ENCODE results near the gene ACTA2. TPM values are rescaled to one million over a fixed set of nuclear protein-coding genes. Genes with fewer than 3 reads are reported as not detected.
"Not testable (repeated sequence)": the region's sequence is repeated elsewhere in the genome, so short reads cannot be mapped to it uniquely, and the experiment has no call there.

Gene ACTA2
- total RNA-seq, 2 experiments from 2014 or later = 28.2 to 34.5 TPM

DNA sequence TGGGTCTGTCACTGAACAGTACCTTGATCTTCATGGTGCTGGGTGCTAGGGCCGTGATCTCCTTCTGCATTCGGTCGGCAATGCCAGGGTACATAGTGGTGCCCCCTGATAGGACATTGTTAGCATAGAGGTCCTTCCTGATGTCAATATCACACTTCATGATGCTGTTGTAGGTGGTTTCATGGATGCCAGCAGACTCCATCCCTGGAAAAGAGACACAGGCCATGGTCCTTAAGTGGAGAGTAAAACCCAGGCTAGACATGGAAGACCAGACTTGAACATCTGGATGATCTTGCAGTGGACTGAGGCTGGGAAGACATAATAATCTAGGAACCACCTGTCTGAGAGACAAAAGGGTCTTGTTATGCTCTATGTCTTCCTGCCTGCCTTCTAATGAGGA is 14.5 kb downstream of the ACTA2 start:
- H3K36me3 Mint-ChIP-seq = peaks cover 19% of the 10 kb centered on the region

DNA sequence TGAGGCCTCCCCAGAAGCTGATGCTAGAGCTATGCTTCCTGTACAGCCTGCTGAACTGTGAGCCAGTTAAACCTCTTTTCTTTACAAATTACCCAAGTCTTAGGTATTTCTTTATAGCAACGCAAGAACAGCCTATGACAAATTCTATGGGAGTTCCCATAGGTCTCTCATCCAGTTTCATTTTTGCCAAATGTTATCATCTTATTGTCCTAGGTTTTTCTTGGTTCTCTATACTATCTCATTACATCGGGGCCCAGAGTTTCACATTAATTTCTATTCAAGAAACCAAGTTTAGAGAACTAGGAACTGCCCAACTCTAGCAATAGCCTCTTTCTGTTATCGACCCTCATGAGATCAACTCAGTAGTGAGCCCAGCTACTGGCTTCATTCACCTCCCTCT is 15.9 kb downstream of the ACTA2 start:
- Mint-ChIP-seq H3K27me3 (no peaks in the 10 kb centered on the region), H3K9me3 (ENCODE audit: low read depth) (no peaks in the 10 kb centered on the region), H3K4me3 (no peak overlapping the region), H3K36me3 (peaks cover 18% of the 10 kb centered on the region), H3K27ac (no peak overlapping the region), H3K4me1 (peaks cover 14% of the 10 kb centered on the region)
- DNase-seq (no peak), ATAC-seq (no peak)
- CTCF ChIA-PET = interaction anchor here (0.9 to 10.5 kb wide), 6 partner anchors 8 to 282 kb away, joined by 3 to 219 read pairs (median 6); partner anchors contain the start of gene FAS

More for the DNA sequence above, 14.5 kb downstream of the ACTA2 start:
- H3K27me3 Mint-ChIP-seq = no peaks in the 10 kb centered on the region
- DNase-seq (no peak), ATAC-seq (no peak)
- CTCF ChIA-PET = interaction anchor here (0.7 to 10.5 kb wide), 9 partner anchors 9 to 280 kb away, joined by 3 to 219 read pairs (median 4); partner anchors contain the start of gene FAS
- H3K27ac Mint-ChIP-seq = no peak overlapping the region
- H3K4me1 Mint-ChIP-seq = peaks cover 11% of the 10 kb centered on the region
- H3K9me3 Mint-ChIP-seq (ENCODE audit: low read depth) = no peaks in the 10 kb centered on the region
- H3K4me3 Mint-ChIP-seq = no peak overlapping the region

DNA sequence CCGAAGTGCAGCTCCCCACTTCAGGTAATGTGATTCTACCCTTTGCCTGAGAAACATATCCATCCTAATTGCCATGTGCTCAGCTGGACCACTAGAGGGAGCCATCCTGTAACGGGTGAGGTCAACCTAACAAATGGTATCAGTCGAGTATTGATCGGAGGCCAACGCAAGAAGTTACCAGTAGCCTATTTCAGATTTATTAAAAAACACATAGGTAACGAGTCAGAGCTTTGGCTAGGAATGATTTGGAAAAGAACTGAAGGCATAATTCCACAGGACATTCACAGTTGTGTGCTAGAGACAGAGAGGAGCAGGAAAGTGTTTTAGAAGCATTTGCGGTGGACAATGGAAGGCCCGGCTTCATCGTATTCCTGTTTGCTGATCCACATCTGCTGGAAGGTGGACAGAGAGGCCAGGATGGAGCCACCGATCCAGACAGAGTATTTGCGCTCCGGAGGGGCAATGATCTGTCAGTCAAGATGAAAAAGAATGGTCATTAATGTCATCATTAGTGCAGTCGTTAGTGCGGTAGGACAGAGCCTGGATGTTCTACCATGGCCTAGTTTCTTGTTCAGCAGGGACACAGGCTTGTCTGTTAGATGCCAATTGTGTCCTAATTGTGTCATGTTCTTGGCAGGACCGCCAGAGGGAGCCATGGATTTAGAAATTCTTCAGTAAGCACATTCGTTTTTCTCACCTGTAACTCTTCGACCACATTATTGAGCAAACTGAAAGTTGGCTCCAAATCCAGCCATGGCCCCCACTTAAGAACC is 17.5 kb downstream of the ACTA2 start:
- peak overlapping the region; percentile 76 for H3K27ac Mint-ChIP-seq
- ATAC-seq (peak; percentile 81), DNase-seq (peak; percentile 87)
- peaks cover 19% of the 10 kb centered on the region for H3K36me3 Mint-ChIP-seq
- H3K27me3 Mint-ChIP-seq = no peaks in the 10 kb centered on the region
- no peak overlapping the region for H3K4me3 Mint-ChIP-seq
- no peaks in the 10 kb centered on the region for H3K9me3 Mint-ChIP-seq (ENCODE audit: low read depth)
- CTCF ChIA-PET = interaction anchor here (0.7 to 10.5 kb wide), 53 partner anchors 9 to 352 kb away, joined by 3 to 219 read pairs (median 4); partner anchors contain the start of genes CH25H, FAS, RNLS and STAMBPL1
- H3K4me1 Mint-ChIP-seq = peaks cover 14% of the 10 kb centered on the region

DNA sequence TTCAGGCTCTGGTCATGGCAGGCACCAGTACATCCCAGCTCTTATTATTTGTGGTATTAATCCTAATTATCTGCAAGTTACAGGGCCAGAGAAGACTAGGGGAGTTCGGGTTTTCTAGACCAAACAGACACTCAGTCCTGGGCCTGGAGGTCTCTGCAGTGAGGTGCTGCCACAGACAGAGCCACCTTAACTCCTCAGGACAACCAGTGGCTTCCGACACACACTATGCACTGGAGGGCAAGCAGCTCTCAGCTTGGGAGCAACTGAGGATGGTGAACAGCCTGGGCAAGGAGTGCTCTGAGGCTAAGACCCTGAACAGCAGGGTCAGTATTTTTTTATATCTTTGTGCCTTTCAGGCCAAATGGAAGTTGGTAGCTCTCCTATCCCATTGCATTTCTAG is 19.0 kb downstream of the ACTA2 start:
- ATAC-seq (no peak), DNase-seq (no peak)
- H3K4me3 Mint-ChIP-seq = no peak overlapping the region
- H3K36me3 Mint-ChIP-seq = peaks cover 17% of the 10 kb centered on the region
- peaks cover 14% of the 10 kb centered on the region for H3K4me1 Mint-ChIP-seq
- H3K27ac Mint-ChIP-seq = no peak overlapping the region
- no peaks in the 10 kb centered on the region for H3K27me3 Mint-ChIP-seq
- CTCF ChIA-PET = interaction anchor here (1.0 to 10.5 kb wide), 36 partner anchors 10 to 346 kb away, joined by 3 to 219 read pairs (median 8); partner anchors contain the start of genes CH25H, FAS and STAMBPL1
- no peaks in the 10 kb centered on the region for H3K9me3 Mint-ChIP-seq (ENCODE audit: low read depth)

DNA sequence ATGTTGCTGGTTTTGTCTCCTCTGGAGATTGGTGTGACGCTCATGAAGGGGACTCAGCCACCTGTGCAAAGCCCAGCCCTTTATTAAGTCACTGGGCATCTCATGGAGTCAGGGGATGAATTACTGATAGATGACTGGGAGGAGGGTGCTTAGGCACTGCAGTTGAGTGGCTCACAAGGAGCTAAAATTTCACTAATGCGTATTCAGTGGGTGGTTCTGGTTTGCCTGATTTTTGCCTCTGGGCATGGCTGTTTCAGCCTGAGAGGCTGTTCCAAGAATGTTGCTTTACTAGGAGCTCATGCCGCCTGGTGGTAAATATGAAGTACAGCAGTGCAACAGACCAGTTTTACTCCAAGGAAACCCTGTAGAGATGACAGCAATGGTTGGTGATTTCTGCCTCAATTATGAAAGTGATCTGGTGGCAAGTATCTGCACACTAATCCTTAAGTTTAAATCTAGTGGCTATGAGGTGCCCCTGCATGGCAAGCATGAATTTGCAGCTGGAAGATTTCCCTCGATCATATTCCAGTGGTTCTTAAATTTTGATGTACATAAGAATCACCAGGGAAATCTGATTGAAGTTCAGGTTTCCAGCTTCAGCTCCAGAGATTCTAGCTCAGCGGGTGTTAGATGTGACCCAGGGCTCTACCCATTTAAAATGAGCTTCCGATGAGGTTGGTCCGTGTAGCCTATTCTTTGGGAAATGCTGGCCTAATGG is 19.9 kb downstream of the ACTA2 start:
- H3K4me3 Mint-ChIP-seq = no peak overlapping the region
- H3K27ac Mint-ChIP-seq = peak overlapping the region; percentile 26
- no peaks in the 10 kb centered on the region for H3K9me3 Mint-ChIP-seq (ENCODE audit: low read depth)
- peak; percentile 58 for DNase-seq
- H3K27me3 Mint-ChIP-seq = no peaks in the 10 kb centered on the region
- CTCF ChIA-PET = interaction anchor here (0.9 to 10.5 kb wide), 48 partner anchors 9 to 368 kb away, joined by 3 to 219 read pairs (median 5); partner anchors contain the start of genes CH25H, FAS and STAMBPL1
- peaks cover 17% of the 10 kb centered on the region for H3K36me3 Mint-ChIP-seq
- H3K4me1 Mint-ChIP-seq = peaks cover 14% of the 10 kb centered on the region
- ATAC-seq = peak; percentile 72

DNA sequence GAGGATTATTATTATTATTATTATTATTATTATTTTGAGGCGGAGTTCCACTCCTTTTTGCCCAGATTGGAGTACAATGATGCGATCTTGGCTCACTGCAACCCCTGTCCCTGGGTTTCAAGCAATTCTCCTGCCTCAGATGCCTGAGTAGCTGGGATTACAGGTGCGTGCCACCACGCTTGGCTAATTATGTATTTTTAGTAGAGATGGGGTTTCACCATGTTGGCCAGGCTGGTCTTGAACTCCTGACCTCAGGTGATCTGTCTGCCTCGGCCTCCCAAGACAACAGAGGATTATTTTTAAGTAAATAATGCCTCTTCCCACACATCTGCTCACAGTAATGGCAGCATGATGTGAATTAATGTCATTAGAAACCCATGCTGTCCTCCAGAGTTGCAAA is 20.5 kb downstream of the ACTA2 start:
- CTCF ChIA-PET = interaction anchor here (0.7 to 10.5 kb wide), 43 partner anchors 8 to 367 kb away, joined by 3 to 219 read pairs (median 5); partner anchors contain the start of genes CH25H, FAS and STAMBPL1
- ATAC-seq; DNase-seq; H3K27ac Mint-ChIP-seq; H3K27me3 Mint-ChIP-seq; H3K9me3 Mint-ChIP-seq (ENCODE audit: low read depth); H3K4me3 Mint-ChIP-seq: not testable (repeated sequence)
- Mint-ChIP-seq H3K4me1 (peaks cover 14% of the 10 kb centered on the region), H3K36me3 (peaks cover 22% of the 10 kb centered on the region)

DNA sequence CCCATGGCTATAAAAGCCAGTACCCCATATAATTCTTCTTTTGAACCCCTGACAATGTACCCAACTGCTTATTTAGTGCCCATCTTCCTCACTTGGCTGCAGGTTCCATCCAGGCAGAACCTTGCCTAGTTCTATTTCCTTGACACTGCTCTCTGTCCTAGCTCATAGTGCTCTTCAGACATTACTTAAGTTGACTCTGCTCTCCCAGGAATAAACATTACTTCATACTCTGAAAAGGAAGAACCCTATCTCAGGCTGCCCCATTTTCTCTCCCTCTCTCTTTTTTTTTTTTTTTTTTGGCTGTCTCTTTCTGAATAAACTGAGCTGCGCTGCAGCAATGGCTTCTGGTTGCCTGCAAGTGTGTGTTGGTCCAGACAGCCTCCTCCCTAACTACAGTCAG is 21.0 kb downstream of the ACTA2 start:
- CTCF ChIA-PET = interaction anchor here (0.7 to 10.5 kb wide), 13 partner anchors 8 to 366 kb away, joined by 3 to 219 read pairs (median 7); partner anchors contain the start of gene CH25H
- Mint-ChIP-seq H3K27ac (peak overlapping the region; percentile 9), H3K4me1 (peaks cover 14% of the 10 kb centered on the region), H3K9me3 (ENCODE audit: low read depth) (no peaks in the 10 kb centered on the region), H3K27me3 (no peaks in the 10 kb centered on the region), H3K36me3 (peaks cover 25% of the 10 kb centered on the region), H3K4me3 (no peak overlapping the region)
- no peak for ATAC-seq
- no peak for DNase-seq

DNA sequence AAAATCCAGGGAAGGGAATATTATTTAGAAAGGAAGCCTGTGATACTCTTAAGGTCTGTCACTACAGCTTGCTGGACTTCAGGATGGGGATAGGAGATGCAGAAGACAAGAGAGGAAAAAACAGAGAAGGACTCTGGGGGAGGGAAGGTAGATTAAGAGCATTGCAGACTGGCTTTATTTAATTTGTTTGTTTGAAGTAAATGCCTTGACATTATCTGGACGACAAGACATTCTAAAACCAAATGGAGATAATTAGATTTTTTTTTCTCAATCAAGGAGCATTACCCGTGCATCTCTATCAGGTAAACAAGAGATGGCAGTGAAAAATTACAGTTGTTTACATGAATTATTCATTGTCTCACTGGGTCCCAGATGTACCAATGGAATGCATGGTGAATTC is 24.3 kb downstream of the ACTA2 start:
- no peak overlapping the region for H3K4me3 Mint-ChIP-seq
- no peaks in the 10 kb centered on the region for H3K27me3 Mint-ChIP-seq
- peak overlapping the region; percentile 32 for H3K27ac Mint-ChIP-seq
- peaks cover 6% of the 10 kb centered on the region for H3K4me1 Mint-ChIP-seq
- CTCF ChIA-PET = interaction anchor here (1.0 to 10.5 kb wide), 3 partner anchors 9 to 286 kb away, joined by 3 to 219 read pairs (median 4); no protein-coding TSS in a partner anchor
- no peak for ATAC-seq
- no peak for DNase-seq
- no peaks in the 10 kb centered on the region for H3K9me3 Mint-ChIP-seq (ENCODE audit: low read depth)
- H3K36me3 Mint-ChIP-seq = peaks cover 46% of the 10 kb centered on the region

DNA sequence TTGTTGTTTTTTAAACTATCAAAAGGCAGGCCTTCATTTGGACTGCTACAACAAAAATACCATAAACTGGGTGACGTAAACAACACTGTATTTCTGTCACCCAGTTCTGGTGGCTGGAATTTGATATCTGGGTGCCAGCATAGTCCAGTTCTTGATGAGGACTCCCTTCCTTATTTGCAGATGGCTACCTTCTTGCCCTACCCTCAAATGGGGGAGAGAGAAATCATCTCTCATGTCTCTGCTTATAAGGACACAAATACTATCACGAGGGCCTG is 25.2 kb downstream of the ACTA2 start:
- ATAC-seq (no peak), DNase-seq (no peak)
- Mint-ChIP-seq H3K9me3 (ENCODE audit: low read depth) (no peaks in the 10 kb centered on the region), H3K27ac (no peak overlapping the region), H3K4me1 (peaks cover 3% of the 10 kb centered on the region), H3K36me3 (peaks cover 52% of the 10 kb centered on the region), H3K27me3 (no peaks in the 10 kb centered on the region), H3K4me3 (no peak overlapping the region)
- CTCF ChIA-PET = interaction anchor here (1.0 to 1.5 kb wide), 2 partner anchors 10 to 92 kb away, joined by 3 to 5 read pairs; no protein-coding TSS in a partner anchor

DNA sequence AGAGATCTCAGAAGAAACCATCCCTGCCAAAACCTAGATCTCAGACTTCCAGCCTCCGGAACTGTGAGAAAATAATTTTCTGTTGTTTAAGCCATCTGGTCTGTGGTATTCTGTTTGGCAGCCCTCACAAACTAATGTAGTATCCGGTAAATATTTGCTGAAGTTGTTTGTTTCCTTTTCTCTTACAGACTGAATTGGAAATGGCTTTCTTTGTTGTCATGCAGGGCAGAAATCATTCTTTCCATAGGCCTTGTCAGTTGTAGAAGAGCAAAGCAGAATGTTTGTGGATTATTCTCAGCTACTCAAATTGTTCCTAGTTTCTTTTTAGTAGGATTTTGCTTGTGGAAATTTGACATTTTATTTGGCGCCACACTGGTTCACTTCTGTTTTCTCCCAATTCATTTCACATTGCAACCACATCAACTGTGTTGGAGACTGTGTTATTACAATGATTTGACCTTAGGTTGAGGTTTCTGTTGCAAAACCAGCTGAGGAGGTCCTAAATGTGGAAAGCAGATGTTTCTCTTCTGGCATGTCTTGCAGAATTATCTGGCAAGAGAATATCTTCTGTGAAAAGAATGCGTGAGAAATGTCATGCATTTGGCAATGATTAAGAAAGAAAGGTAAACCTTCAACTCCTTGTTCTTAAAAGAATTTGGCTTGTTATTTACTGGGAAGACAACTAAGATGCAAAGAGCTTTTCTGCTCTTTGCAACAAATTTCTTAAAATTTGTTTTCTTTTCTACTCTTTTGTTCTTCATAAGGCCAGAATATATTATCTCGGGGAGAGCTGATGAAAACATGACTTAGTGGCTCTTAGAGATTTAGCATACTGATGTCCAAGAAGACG is 25.8 kb downstream of the ACTA2 start:
- H3K4me3 Mint-ChIP-seq = no peak overlapping the region
- ATAC-seq = no peak

DNA sequence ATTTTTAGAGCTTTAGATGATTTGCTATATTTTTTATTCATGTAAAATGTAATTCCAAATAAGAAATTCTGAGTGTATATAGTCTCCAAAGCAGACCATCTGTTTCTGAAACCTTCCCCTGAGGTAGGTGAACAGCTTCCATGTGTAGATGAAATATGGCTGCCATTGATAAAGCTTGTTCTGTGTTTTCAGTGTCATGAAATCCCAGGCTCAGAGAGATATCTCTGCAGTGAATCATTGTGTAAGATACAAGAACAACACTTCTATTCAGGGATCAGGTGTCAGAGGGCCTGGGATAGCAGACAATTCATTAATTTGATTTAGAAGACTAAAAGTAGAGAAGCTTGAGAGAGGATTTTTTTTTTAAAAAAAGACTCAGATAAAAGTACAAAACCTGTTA is 29.1 kb downstream of the ACTA2 start:
- ATAC-seq = no peak
- no peak for DNase-seq
- Mint-ChIP-seq H3K36me3 (peaks cover 69% of the 10 kb centered on the region), H3K27me3 (no peaks in the 10 kb centered on the region), H3K4me3 (no peak overlapping the region), H3K4me1 (peaks cover 3% of the 10 kb centered on the region), H3K27ac (no peak overlapping the region), H3K9me3 (ENCODE audit: low read depth) (no peaks in the 10 kb centered on the region)
- CTCF ChIA-PET = interaction anchor here (0.9 to 2.1 kb wide), 5 partner anchors 10 to 294 kb away, joined by 3 to 24 read pairs (median 3); no protein-coding TSS in a partner anchor

More for the DNA sequence above, 25.8 kb downstream of the ACTA2 start:
- CTCF ChIA-PET = interaction anchor here (1.0 to 1.5 kb wide), 2 partner anchors 10 to 91 kb away, joined by 3 to 5 read pairs; no protein-coding TSS in a partner anchor
- H3K4me1 Mint-ChIP-seq = peaks cover 3% of the 10 kb centered on the region
- H3K27ac Mint-ChIP-seq = no peak overlapping the region
- no peaks in the 10 kb centered on the region for H3K9me3 Mint-ChIP-seq (ENCODE audit: low read depth)
- H3K36me3 Mint-ChIP-seq = peaks cover 57% of the 10 kb centered on the region
- no peaks in the 10 kb centered on the region for H3K27me3 Mint-ChIP-seq
- DNase-seq = no peak

DNA sequence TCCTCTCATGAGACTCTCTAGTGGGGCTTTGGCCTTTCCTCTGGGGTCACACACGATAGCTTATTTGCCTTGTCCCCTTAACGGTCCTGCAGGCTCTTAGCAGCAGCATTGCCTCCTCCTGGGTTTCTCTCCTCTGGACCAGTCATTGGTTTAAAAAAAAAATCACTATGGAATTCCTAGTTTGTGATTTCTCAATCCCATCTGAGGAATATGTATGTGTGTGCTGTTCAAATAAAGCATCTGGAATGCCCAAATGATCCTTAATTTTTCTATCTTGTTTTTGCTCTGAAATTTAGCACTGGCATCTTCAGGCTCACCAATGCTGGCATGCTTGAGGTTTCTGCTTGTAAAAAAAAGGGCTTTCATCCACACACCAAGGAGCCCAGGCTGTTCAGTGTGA is 30.5 kb downstream of the ACTA2 start:
- Mint-ChIP-seq H3K9me3 (ENCODE audit: low read depth) (no peaks in the 10 kb centered on the region), H3K4me1 (peaks cover 3% of the 10 kb centered on the region), H3K27me3 (no peaks in the 10 kb centered on the region), H3K4me3 (no peak overlapping the region), H3K27ac (no peak overlapping the region), H3K36me3 (peaks cover 73% of the 10 kb centered on the region)
- CTCF ChIA-PET = interaction anchor here (2.4 kb wide), 1 partner anchor 86 kb away, joined by 9 read pairs; no protein-coding TSS in a partner anchor
- DNase-seq (no peak), ATAC-seq (no peak)

Measured in activated CD8-positive, alpha-beta memory T cell treated with anti-CD3 and anti-CD28 coated beads, Interleukin-2, amount 10 ng/mL, durations not matched to agents 7 days and 5 days (primary cell).